PC-9 (cell line): ENCODE data around the gene MAU2. TPM values are rescaled to one million over a fixed set of nuclear protein-coding genes. Genes with fewer than 3 reads are reported as not detected.

Source experiments
- BruUV-seq: library from RNA; stranded (reverse); fragments of 400-500 nt; replicated peaks from 2 replicates; lab custom pipeline; 2021; lab: Mats Ljungman, UMichigan
- CTCF ChIA-PET: fragments of 300-600 bp; sonication (Branson Sonifier 250); formaldehyde crosslinking; loops from one replicate; lab custom pipeline; 2022; ENCODE audit warnings: antibody characterized with exemption; lab: Charles Lee
- POLR2A ChIA-PET: fragments of 300-600 bp; sonication (Branson Sonifier 250); formaldehyde crosslinking; loops from one replicate; lab custom pipeline; 2022; ENCODE audit warnings: antibody characterized with exemption; ENCODE audit not compliant: unreplicated experiment; lab: Charles Lee
- DNase-seq, 2 experiments: peaks; one replicate each; pipeline versions ENCODE4 v3.0.0 to v3.0.0-alpha.2; 2015 to 2022; ENCODE audit warnings: mixed read lengths in 1 of 2
- H2AFZ ChIP-seq: fragments of 200-600 bp; sonication (generic); 2 replicates; pipeline ENCODE4 v1.8.1; 2017; ENCODE audit warnings: antibody characterized with exemption
- H3F3A ChIP-seq: fragments of 200-600 bp; sonication (generic); 2 replicates; pipeline ENCODE4 v1.8.1; 2017; ENCODE audit warnings: antibody characterized with exemption, mild to moderate bottlenecking, low read depth; ENCODE audit not compliant: insufficient read depth
- H3K27ac ChIP-seq: fragments of 200-600 bp; sonication (generic); 2 replicates; pipeline ENCODE4 v1.6.1; 2016; ENCODE audit warnings: mixed run types
- H3K27me3 ChIP-seq: fragments of 200-600 bp; sonication (generic); 2 replicates; pipeline ENCODE4 v1.6.1; 2016; ENCODE audit warnings: low read depth, mixed run types; ENCODE audit not compliant: insufficient read depth
- H3K36me3 ChIP-seq: fragments of 200-600 bp; sonication (generic); 2 replicates; pipeline ENCODE4 v1.6.1; 2016; ENCODE audit warnings: low read depth, mixed run types
- H3K4me1 ChIP-seq: fragments of 200-600 bp; sonication (generic); replicated peaks from 2 replicates; pipeline ENCODE4 v1.6.1; 2016; ENCODE audit warnings: mixed run types; ENCODE audit not compliant: insufficient read depth
- H3K4me2 ChIP-seq: fragments of 200-600 bp; sonication (generic); 2 replicates; pipeline ENCODE4 v1.6.1; 2017; ENCODE audit warnings: mixed run types
- H3K4me3 ChIP-seq: fragments of 200-600 bp; sonication (generic); 2 replicates; pipeline ENCODE4 v1.6.1; 2016; ENCODE audit warnings: mixed run types
- H3K79me2 ChIP-seq: fragments of 200-600 bp; sonication (generic); 2 replicates; pipeline ENCODE4 v1.6.1; 2017; ENCODE audit warnings: low read depth, mixed run types
- H3K9me2 ChIP-seq: fragments of 200-600 bp; sonication (generic); 2 replicates; pipeline ENCODE4 v1.8.1; 2017; ENCODE audit warnings: mild to moderate bottlenecking; ENCODE audit not compliant: insufficient read depth
- H3K9me3 ChIP-seq: fragments of 200-600 bp; sonication (generic); 2 replicates; pipeline ENCODE4 v1.8.1; 2016; ENCODE audit warnings: low read depth; ENCODE audit not compliant: insufficient read depth
- H4K20me1 ChIP-seq: fragments of 200-600 bp; sonication (generic); 2 replicates; pipeline ENCODE4 v1.8.1; 2017; ENCODE audit not compliant: insufficient read depth
- EZH2 ChIP-seq: fragments of 200-600 bp; sonication (generic); IDR thresholded peaks from 2 replicates; pipeline ENCODE4 v1.8.0; 2017; ENCODE audit warnings: antibody characterized with exemption, low read depth
- intact Hi-C: fragments of 100-400 bp; cut with micrococcal nuclease; formaldehyde crosslinking; loops from one replicate; pipeline ENCODE4 v1.10.0; 2022; ENCODE audit not compliant: unreplicated experiment
- total RNA-seq: library from RNA; stranded (reverse); gene quantifications from 2 replicates; pipeline ENCODE4 v1.2.3, GENCODE V29; 2021
- TF ChIP-seq, protein P1 (sequence below): fragments of 200-600 bp; sonication (generic); conservative IDR thresholded peaks from 2 replicates; pipeline ENCODE4 v1.6.1; 2017; ENCODE audit warnings: mixed run types, antibody characterized with exemption, mild to moderate bottlenecking, moderate library complexity

Gene MAU2
- total RNA-seq, 1 experiment from 2014 or later, result 46.1 TPM

DNA sequence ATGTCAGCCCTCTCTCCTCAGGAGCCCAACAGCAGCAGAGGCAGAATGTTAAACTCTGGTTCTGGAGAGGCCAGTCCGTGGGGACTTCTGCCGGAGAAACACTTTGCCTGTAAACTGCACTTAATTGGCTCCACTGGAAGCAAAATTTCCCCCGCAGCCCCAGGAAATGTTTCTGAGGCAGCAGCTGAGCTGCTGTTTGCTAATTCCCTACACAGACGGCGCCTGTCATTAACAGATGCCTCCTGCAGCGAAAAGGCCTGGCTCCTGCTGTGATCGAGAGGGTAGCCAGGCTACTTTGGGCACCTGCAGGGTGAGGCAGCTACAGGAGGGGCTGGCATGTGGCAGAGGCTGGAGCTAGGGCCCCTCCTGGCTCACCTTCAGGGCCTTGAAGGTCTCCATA lies 42.3 kb upstream of the MAU2 start:
- ChIA-PET POLR2A (no interaction called here), CTCF (no interaction called here)
- Histone ChIP-seq H3K27me3 (no peaks in the 10 kb centered on the region), H3K9me3 (no peaks in the 10 kb centered on the region), H3K4me1 (no peaks in the 10 kb centered on the region), H3K36me3 (no peaks in the 10 kb centered on the region), H3K4me3 (no peak overlapping the region), H3K79me2 (no peaks in the 10 kb centered on the region), H3K27ac (no peak overlapping the region), H3K9me2 (no peaks in the 10 kb centered on the region), H4K20me1 (peaks cover 7% of the 10 kb centered on the region; the same call in 1 of the 2 replicates), H3F3A (no peaks in the 10 kb centered on the region), H3K4me2 (no peak overlapping the region), H2AFZ (no peak overlapping the region)
- TF ChIP-seq EZH2, result no peak
- TF ChIP-seq, protein P1, sequence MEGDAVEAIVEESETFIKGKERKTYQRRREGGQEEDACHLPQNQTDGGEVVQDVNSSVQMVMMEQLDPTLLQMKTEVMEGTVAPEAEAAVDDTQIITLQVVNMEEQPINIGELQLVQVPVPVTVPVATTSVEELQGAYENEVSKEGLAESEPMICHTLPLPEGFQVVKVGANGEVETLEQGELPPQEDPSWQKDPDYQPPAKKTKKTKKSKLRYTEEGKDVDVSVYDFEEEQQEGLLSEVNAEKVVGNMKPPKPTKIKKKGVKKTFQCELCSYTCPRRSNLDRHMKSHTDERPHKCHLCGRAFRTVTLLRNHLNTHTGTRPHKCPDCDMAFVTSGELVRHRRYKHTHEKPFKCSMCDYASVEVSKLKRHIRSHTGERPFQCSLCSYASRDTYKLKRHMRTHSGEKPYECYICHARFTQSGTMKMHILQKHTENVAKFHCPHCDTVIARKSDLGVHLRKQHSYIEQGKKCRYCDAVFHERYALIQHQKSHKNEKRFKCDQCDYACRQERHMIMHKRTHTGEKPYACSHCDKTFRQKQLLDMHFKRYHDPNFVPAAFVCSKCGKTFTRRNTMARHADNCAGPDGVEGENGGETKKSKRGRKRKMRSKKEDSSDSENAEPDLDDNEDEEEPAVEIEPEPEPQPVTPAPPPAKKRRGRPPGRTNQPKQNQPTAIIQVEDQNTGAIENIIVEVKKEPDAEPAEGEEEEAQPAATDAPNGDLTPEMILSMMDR, result no peak
- intact Hi-C loops, result no loop called here
- BruUV-seq, result no TSS peak
- no peak for DNase-seq

DNA sequence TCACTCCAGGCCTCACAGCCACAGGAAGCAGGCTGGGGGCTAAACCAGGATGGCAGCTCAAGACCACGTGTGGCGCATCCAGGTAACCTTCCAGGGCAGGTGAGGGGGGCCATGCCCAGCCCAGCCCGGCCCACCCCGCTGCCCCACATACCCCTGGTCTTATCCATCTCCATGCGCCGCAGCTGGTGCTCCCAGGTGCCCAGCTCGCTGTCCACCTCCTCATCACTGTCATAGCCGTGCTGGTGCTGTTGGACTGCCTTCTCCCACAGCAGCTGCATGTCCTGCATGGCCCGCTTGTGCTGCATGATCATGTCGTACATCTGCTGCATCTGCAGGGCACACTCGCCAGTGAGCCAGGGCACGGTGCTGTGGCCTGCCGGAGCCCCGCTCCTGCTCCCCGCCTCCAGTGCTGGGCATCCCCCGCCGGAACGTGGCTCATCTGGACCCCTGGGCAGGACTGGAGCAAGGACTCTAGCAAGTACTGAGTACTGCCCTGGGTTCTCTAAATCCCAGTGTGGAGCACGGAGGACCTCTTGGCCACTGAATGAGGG lies 41.5 kb upstream of the MAU2 start:
- Histone ChIP-seq H3K9me3 (no peaks in the 10 kb centered on the region), H3K27me3 (no peaks in the 10 kb centered on the region), H2AFZ (no peak overlapping the region), H3F3A (no peaks in the 10 kb centered on the region), H3K9me2 (no peaks in the 10 kb centered on the region), H3K4me1 (no peaks in the 10 kb centered on the region), H3K4me2 (no peak overlapping the region), H3K36me3 (0 out of 2 replicates have a peak, but pooled peaks cover 4% of the 10 kb centered on the region), H3K27ac (no peak overlapping the region), H3K79me2 (no peaks in the 10 kb centered on the region), H4K20me1 (peaks cover 10% of the 10 kb centered on the region), H3K4me3 (no peak overlapping the region)
- ChIA-PET CTCF (no interaction called here), POLR2A (no interaction called here)
- DNase-seq, result no peak
- BruUV-seq, result no TSS peak
- intact Hi-C loops, result no loop called here
- TF ChIP-seq, protein P1, result no peak
- no peak for TF ChIP-seq EZH2

DNA sequence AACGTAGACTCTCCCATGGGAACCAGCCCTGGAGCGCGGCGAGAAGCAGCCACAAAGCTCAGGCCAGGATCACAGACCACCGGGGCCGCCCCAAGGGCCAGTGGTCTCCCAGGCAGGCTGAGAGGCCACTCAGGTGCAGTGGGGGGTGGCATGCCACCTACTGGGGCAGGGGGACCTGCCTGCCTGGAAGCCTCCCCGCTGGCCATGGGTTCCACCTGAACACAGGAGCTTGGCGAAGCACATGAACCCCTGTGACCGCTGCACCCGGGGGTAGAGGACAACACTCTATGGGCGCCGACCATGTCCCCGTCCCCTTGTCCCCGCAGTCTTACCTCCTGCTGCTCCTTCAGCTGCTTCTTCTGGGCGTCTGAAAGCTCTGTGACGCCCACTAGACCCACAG lies 40.8 kb upstream of the MAU2 start:
- no peaks in the 10 kb centered on the region for H3K4me1 ChIP-seq
- H3K27me3 ChIP-seq, result no peaks in the 10 kb centered on the region
- H3K4me3 ChIP-seq, result no peak overlapping the region
- no TSS peak for BruUV-seq
- DNase-seq, result no peak
- H3K36me3 ChIP-seq, result 0 out of 2 replicates have a peak, but pooled peaks cover 4% of the 10 kb centered on the region
- ChIA-PET POLR2A (no interaction called here), CTCF (no interaction called here)
- no peaks in the 10 kb centered on the region for H3K9me2 ChIP-seq
- H3F3A ChIP-seq, result no peaks in the 10 kb centered on the region
- H3K27ac ChIP-seq, result no peak overlapping the region
- H3K9me3 ChIP-seq, result no peaks in the 10 kb centered on the region
- TF ChIP-seq, protein P1, result no peak
- TF ChIP-seq EZH2, result no peak
- H2AFZ ChIP-seq, result no peak overlapping the region
- no peak overlapping the region for H3K4me2 ChIP-seq
- intact Hi-C loops, result no loop called here
- peaks cover 10% of the 10 kb centered on the region for H4K20me1 ChIP-seq
- no peaks in the 10 kb centered on the region for H3K79me2 ChIP-seq
